22Rv1 (cell line): ENCODE results near the gene PBX3.

Source experiments
- CTCF ChIP-seq: fragments of 450-650 bp; IDR thresholded peaks from 2 replicates; pipeline ENCODE4 v1.5.1; 2017; ENCODE audit warnings: mild to moderate bottlenecking
- ZFX ChIP-seq: fragments of 450-650 bp; IDR thresholded peaks from 2 replicates; pipeline ENCODE4 v1.6.1; 2017; ENCODE audit warnings: antibody characterized with exemption, borderline replicate concordance

- TF ChIP-seq CTCF, result no peak
- TF ChIP-seq ZFX, result no peak
These were observed 246.3 kb downstream of the PBX3 start for GRCh38 chr9:125993466-125993865.
